Hematopoietic multipotent progenitor cell treated with erythropoietin and hydrocortisone succinate and interleukin-3 and kit ligand, for 17 days (in vitro differentiated cells): Measurements from ENCODE around the gene ATG4B.

ENCODE experiments used
- DNase-seq: peaks from one replicate; pipeline ENCODE4 v3.0.0-alpha.2; 2015; ENCODE audit warnings: low spot score

ATG4B gene

GRCh38 chr2:241613017-241613780 lies 24.3 kb upstream of the ATG4B start:
- no peak for DNase-seq

GRCh38 chr2:241615041-241615440 lies 22.5 kb upstream of the ATG4B start:
- no peak for DNase-seq

- no peak for DNase-seq
Observed at GRCh38 chr2:241615522-241616052, 21.9 kb upstream of the ATG4B start.

GRCh38 chr2:241616168-241617125 lies 21.0 kb upstream of the ATG4B start:
- no peak for DNase-seq

- DNase-seq = no peak
Observed at GRCh38 chr2:241617431-241618154, 19.9 kb upstream of the ATG4B start.

- no peak for DNase-seq
Observed at GRCh38 chr2:241618296-241618805, 19.1 kb upstream of the ATG4B start.

GRCh38 chr2:241618829-241619228 lies 18.7 kb upstream of the ATG4B start:
- no peak for DNase-seq

- DNase-seq = no peak
Observed at GRCh38 chr2:241619597-241620418, 17.7 kb upstream of the ATG4B start.

- no peak for DNase-seq
Observed at GRCh38 chr2:241620419-241620769, 17.1 kb upstream of the ATG4B start.

GRCh38 chr2:241627675-241628074 lies 9.8 kb upstream of the ATG4B start:
- DNase-seq = no peak

- no peak for DNase-seq
Observed at GRCh38 chr2:241629762-241630435, 7.6 kb upstream of the ATG4B start.

- no peak for DNase-seq
Observed at GRCh38 chr2:241632478-241633325, 4.8 kb upstream of the ATG4B start.

- DNase-seq = no peak
Observed at GRCh38 chr2:241633561-241633960, 3.9 kb upstream of the ATG4B start.

GRCh38 chr2:241635756-241636155 lies 1.7 kb upstream of the ATG4B start:
- DNase-seq = no peak

- no peak for DNase-seq
Observed at GRCh38 chr2:241636182-241637017, 1.1 kb upstream of the ATG4B start.

GRCh38 chr2:241637795-241638660 lies 535 bp downstream of the ATG4B start:
- DNase-seq = no peak

GRCh38 chr2:241638940-241639339 lies 1.4 kb downstream of the ATG4B start:
- no peak for DNase-seq

- DNase-seq = no peak
Observed at GRCh38 chr2:241639385-241639784, 1.9 kb downstream of the ATG4B start.
